ENCODE results near the gene CBY3. TPM values are rescaled to one million over a fixed set of nuclear protein-coding genes. Genes with fewer than 3 reads are reported as not detected.
"Not testable (repeated sequence)": the region's sequence is repeated elsewhere in the genome, so short reads cannot be mapped to it uniquely, and the experiment has no call there.

The CBY3 gene
- polyA plus RNA-seq, 1 donor from 2014 or later: 0.90 TPM

DNA sequence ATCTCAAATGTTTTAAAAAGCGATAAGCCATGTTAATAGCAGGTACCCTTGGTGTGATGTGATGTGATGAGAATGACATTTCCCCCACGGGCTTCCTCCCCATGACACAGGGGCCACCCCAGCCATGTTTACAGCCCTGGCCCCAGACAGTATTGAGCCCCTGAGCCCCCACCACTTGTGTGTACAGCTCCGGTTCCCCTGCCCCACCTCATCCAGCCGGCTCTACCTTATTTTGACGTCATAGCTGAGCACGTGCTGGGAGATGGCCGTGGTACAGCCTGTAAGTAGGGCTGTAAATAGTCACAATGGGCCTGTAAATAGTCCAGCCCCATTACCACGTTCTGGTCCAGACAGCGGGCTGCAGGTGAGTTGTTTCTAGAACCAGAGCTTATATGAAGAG lies 32.4 kb downstream of the CBY3 start:
- Histone ChIP-seq H3K9ac (ENCODE audit: low read length) (no peak overlapping the region), H3K4me3 (ENCODE audit: low read length) (no peak overlapping the region), H3K27ac (ENCODE audit: low read length) (no peak overlapping the region), H3K4me2 (ENCODE audit: low read length) (no peak overlapping the region), H3K27me3 (ENCODE audit: insufficient read depth, low read depth, low read length) (no peaks in the 10 kb centered on the region), H3K9me3 (ENCODE audit: low read length) (no peaks in the 10 kb centered on the region), H2AFZ (ENCODE audit: low read depth, low read length) (no peak overlapping the region), H3K9me2 (ENCODE audit: insufficient read depth, low read length) (no peaks in the 10 kb centered on the region), H3K79me2 (replicated peaks; ENCODE audit: insufficient read depth, low read length) (no peaks in the 10 kb centered on the region), H4K20me1 (ENCODE audit: insufficient read depth) (no peaks in the 10 kb centered on the region), H3K36me3 (ENCODE audit: insufficient read depth, low read length) (no peaks in the 10 kb centered on the region), H3F3A (ENCODE audit: insufficient read depth, low read length, poor library complexity, severe bottlenecking) (no peaks in the 10 kb centered on the region)
- TF ChIP-seq EZH2 (IDR thresholded peaks at IDR 0.05; ENCODE audit: borderline replicate concordance, insufficient read depth, low read length, poor library complexity, severe bottlenecking): no peak
- TF ChIP-seq, protein P1, sequence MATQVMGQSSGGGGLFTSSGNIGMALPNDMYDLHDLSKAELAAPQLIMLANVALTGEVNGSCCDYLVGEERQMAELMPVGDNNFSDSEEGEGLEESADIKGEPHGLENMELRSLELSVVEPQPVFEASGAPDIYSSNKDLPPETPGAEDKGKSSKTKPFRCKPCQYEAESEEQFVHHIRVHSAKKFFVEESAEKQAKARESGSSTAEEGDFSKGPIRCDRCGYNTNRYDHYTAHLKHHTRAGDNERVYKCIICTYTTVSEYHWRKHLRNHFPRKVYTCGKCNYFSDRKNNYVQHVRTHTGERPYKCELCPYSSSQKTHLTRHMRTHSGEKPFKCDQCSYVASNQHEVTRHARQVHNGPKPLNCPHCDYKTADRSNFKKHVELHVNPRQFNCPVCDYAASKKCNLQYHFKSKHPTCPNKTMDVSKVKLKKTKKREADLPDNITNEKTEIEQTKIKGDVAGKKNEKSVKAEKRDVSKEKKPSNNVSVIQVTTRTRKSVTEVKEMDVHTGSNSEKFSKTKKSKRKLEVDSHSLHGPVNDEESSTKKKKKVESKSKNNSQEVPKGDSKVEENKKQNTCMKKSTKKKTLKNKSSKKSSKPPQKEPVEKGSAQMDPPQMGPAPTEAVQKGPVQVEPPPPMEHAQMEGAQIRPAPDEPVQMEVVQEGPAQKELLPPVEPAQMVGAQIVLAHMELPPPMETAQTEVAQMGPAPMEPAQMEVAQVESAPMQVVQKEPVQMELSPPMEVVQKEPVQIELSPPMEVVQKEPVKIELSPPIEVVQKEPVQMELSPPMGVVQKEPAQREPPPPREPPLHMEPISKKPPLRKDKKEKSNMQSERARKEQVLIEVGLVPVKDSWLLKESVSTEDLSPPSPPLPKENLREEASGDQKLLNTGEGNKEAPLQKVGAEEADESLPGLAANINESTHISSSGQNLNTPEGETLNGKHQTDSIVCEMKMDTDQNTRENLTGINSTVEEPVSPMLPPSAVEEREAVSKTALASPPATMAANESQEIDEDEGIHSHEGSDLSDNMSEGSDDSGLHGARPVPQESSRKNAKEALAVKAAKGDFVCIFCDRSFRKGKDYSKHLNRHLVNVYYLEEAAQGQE (IDR thresholded peaks at IDR 0.05; ENCODE audit: borderline replicate concordance): no peak
- TF ChIP-seq TAF1 (IDR thresholded peaks at IDR 0.05; ENCODE audit: low read depth): no peak
- no peak for TF ChIP-seq POLR2AphosphoS5 (IDR thresholded peaks at IDR 0.05)
- no peak for TF ChIP-seq EP300 (conservative IDR thresholded peaks at IDR 0.05; ENCODE audit: poor library complexity, severe bottlenecking)

DNA sequence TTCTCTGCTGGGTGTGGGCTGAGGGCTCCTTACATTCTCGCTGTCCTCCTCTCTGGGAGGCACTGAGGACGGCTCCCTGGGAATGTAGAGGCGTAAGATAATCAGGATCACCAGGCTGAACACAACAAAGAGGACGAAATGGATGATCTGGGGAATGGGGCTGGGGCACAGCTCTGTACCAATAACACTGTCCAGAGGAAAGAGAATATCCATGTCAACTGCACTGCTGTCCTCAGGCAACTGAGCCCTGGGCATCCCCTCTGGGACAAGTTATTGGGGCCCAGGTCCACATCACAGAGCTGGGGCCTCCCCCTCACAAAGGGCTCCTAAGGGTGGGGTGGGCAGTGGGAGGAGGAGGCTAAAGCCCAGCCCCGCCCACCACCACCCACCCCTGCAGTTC lies 36.1 kb downstream of the CBY3 start:
- not testable (repeated sequence) for H3K4me3 ChIP-seq (ENCODE audit: low read length); H4K20me1 ChIP-seq (ENCODE audit: insufficient read depth); H3K9me2 ChIP-seq (ENCODE audit: insufficient read depth, low read length); H2AFZ ChIP-seq (ENCODE audit: low read depth, low read length); H3K27ac ChIP-seq (ENCODE audit: low read length); H3K9ac ChIP-seq (ENCODE audit: low read length); H3K9me3 ChIP-seq (ENCODE audit: low read length); H3F3A ChIP-seq (ENCODE audit: insufficient read depth, low read length, poor library complexity, severe bottlenecking); H3K36me3 ChIP-seq (ENCODE audit: insufficient read depth, low read length); H3K79me2 ChIP-seq (replicated peaks; ENCODE audit: insufficient read depth, low read length); H3K27me3 ChIP-seq (ENCODE audit: insufficient read depth, low read depth, low read length); H3K4me2 ChIP-seq (ENCODE audit: low read length)

DNA sequence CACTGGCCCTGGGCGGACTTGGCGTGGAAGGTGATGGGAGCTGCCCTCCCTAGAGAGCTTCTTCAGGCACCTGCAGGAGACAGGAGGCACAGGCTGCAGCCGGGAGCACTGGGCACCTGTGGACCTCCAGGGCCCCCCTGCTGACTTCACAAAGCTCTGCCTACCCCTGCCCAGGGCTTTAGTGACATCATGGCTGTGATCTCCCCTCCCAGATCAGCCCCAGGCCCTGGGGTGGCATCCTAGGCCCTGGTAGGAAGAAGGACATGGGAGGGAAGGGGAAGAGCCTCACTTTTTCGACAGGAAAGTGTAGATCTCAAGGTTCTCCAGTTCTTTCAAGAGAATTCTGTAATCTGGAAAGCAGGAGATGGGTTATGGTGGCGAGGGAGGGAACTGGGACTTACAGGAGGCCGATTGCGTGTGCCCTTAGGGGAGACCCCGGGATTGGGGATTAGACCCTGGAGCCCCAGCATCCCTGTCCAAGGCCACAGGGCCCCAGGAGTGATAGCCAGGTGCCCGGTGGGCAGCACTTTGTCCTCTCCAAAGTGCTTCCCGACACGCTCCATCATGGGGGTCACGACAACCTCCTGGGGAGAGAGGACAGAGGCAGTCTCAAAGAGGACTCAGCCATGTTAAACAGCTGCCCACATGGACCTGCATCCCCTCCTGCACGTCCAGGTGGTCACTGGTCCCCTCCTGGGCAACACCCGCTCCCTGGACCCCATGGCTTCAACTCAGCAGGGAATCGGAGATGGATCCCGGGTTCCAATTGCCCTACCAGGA lies 37.5 kb downstream of the CBY3 start:
- H3K27ac ChIP-seq (ENCODE audit: low read length); H3K4me3 ChIP-seq (ENCODE audit: low read length); H3K9ac ChIP-seq (ENCODE audit: low read length); H3K9me3 ChIP-seq (ENCODE audit: low read length); H3K27me3 ChIP-seq (ENCODE audit: insufficient read depth, low read depth, low read length); H4K20me1 ChIP-seq (ENCODE audit: insufficient read depth); H3F3A ChIP-seq (ENCODE audit: insufficient read depth, low read length, poor library complexity, severe bottlenecking); H3K79me2 ChIP-seq (replicated peaks; ENCODE audit: insufficient read depth, low read length); H2AFZ ChIP-seq (ENCODE audit: low read depth, low read length); H3K36me3 ChIP-seq (ENCODE audit: insufficient read depth, low read length); H3K9me2 ChIP-seq (ENCODE audit: insufficient read depth, low read length); H3K4me2 ChIP-seq (ENCODE audit: low read length): not testable (repeated sequence)

DNA sequence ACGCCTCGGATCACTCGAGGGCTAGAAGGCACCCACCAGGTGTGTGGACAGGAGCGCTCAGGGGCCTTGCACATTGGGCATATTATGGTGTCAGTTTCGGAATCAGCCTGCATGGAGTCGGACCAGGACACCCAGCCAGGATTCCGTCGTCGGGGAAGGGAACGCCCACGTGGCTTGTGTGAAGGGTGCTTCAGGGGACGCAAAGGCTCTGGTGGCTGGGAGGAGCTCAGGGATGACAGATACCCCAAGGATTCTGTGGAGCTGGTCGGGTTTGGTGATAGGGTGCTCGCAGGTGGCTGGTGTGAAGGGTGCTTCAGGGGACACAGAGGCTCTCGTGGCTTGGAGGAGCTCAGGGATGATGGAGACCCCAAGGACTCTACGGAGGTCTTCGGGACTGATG lies 38.2 kb downstream of the CBY3 start:
- H3K36me3 ChIP-seq (ENCODE audit: insufficient read depth, low read length); H3K4me2 ChIP-seq (ENCODE audit: low read length); H2AFZ ChIP-seq (ENCODE audit: low read depth, low read length): not testable (repeated sequence)

DNA sequence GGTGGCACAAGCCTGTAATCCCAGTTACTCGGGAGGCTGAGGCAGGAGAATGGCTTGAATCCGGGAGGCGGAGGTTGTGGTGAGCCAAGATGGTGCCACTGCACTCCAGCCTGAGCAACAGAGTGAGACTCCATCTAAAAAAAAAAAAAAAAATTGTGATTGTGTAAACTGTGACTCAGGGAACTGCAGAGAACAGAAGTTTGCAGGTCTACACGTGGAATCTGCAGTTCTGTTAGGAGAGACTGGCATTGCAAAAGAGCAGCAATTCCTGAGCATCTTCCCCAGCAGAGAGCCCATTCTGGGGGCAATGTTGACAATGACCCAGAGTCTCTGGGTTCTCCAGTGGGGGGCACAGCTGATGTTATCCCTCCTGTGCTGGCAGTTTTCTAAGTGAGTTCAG lies 39.1 kb downstream of the CBY3 start:
- H3K4me3 ChIP-seq (ENCODE audit: low read length); H3K9ac ChIP-seq (ENCODE audit: low read length); H3K79me2 ChIP-seq (replicated peaks; ENCODE audit: insufficient read depth, low read length); H3F3A ChIP-seq (ENCODE audit: insufficient read depth, low read length, poor library complexity, severe bottlenecking); H3K27ac ChIP-seq (ENCODE audit: low read length); H4K20me1 ChIP-seq (ENCODE audit: insufficient read depth); H3K27me3 ChIP-seq (ENCODE audit: insufficient read depth, low read depth, low read length); H3K36me3 ChIP-seq (ENCODE audit: insufficient read depth, low read length); H3K9me3 ChIP-seq (ENCODE audit: low read length); H2AFZ ChIP-seq (ENCODE audit: low read depth, low read length); H3K9me2 ChIP-seq (ENCODE audit: insufficient read depth, low read length); H3K4me2 ChIP-seq (ENCODE audit: low read length): not testable (repeated sequence)

More for the DNA sequence above, 38.2 kb downstream of the CBY3 start:
- H3K79me2 ChIP-seq (replicated peaks; ENCODE audit: insufficient read depth, low read length); H3K9me2 ChIP-seq (ENCODE audit: insufficient read depth, low read length); H3K27me3 ChIP-seq (ENCODE audit: insufficient read depth, low read depth, low read length); H3K9ac ChIP-seq (ENCODE audit: low read length); H3K27ac ChIP-seq (ENCODE audit: low read length); H3K9me3 ChIP-seq (ENCODE audit: low read length); H4K20me1 ChIP-seq (ENCODE audit: insufficient read depth); H3K4me3 ChIP-seq (ENCODE audit: low read length); H3F3A ChIP-seq (ENCODE audit: insufficient read depth, low read length, poor library complexity, severe bottlenecking): not testable (repeated sequence)

DNA sequence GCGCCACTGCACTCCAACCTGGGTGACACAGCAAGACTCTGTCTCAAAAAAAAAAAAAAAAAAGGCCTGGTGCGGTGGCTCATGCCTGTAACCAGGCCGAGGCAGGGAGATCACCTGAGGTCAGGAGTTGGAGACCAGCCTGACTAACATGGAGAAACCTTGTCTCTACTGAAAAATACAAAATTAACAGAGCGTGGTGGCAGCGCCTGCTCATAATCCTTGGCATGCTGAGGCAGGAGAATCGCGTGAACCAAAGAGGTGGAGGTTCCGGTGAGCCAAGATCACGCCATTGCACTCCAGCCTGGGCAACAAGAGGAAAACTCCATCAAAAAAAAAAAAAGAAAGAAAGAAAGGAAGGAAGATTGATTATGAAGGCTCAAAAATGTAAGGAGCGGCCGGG lies 41.5 kb downstream of the CBY3 start:
- H3K36me3 ChIP-seq (ENCODE audit: insufficient read depth, low read length); H3K9me2 ChIP-seq (ENCODE audit: insufficient read depth, low read length); H3K27me3 ChIP-seq (ENCODE audit: insufficient read depth, low read depth, low read length); H4K20me1 ChIP-seq (ENCODE audit: insufficient read depth); H2AFZ ChIP-seq (ENCODE audit: low read depth, low read length); H3K27ac ChIP-seq (ENCODE audit: low read length); H3K4me3 ChIP-seq (ENCODE audit: low read length); H3F3A ChIP-seq (ENCODE audit: insufficient read depth, low read length, poor library complexity, severe bottlenecking); H3K79me2 ChIP-seq (replicated peaks; ENCODE audit: insufficient read depth, low read length); H3K4me2 ChIP-seq (ENCODE audit: low read length); H3K9ac ChIP-seq (ENCODE audit: low read length); H3K9me3 ChIP-seq (ENCODE audit: low read length): not testable (repeated sequence)

Measured in neural cell (in vitro differentiated cells).